NCI-H2171 (cell line): Measurements from ENCODE around the gene HPF1.
"Not testable (repeated sequence)": the region's sequence is repeated elsewhere in the genome, so short reads cannot be mapped to it uniquely, and the experiment has no call there.

ENCODE experiments used
- DNase-seq: peaks from one replicate; lab custom pipeline; 2025; lab: John Stamatoyannopoulos, UW

HPF1 gene

DNA sequence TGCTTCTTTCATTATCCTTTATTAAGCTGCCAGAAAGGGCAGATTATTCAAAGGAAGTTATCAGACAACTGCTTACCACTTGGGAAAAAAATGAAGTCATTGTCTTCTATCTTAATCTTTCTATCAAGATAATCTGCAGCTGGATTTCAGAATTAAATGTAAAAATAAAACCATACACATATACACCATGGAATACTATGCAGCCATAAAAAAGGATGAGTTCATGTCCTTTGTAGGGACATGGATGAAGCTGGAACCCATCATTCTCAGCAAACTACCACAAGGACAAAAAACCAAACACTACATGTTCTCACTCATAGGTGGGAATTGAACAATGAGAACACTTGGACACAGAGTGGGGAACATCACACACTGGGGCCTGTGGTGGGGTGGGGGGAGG lies 19.1 kb downstream of the HPF1 start:
- not testable (repeated sequence) for DNase-seq

DNA sequence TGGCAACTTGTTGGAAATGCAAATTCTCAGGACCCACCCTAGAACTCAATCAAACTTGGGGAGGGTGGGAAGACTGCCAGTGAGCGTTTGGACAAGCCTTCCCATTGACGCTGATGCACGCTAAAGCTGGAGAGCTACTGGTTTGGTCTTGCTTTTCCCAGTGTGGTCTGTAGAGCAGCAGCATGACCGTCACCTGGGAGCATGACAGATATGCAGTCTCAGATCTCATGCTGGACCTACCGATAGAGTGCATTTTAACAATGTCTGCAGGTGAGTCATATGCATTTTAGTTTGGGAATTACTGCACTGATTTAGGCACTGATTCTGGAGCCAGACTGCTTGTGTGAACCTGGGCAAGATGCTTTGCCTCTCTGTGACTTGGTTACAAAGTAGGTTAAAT lies 27.2 kb downstream of the HPF1 start:
- DNase-seq: no peak

DNA sequence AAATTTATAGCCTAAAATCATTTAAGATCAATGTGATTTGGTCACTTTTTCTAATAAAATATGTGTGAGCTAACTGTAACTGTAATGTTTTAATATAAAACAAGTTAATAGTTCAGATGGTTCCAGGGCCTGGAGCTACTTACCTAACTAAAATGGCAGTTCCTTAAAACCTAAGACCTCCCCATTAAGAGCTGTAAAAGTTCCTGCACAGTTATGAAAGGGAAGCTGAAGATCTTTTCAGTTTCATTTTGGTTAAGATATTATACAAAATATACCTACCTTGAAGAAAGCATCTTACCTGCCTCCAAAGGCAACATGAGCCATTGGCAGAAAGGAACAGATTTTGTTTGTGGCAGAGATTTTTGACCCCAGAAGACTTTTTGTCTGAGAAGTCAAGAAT lies 30.1 kb downstream of the HPF1 start:
- DNase-seq: no peak

DNA sequence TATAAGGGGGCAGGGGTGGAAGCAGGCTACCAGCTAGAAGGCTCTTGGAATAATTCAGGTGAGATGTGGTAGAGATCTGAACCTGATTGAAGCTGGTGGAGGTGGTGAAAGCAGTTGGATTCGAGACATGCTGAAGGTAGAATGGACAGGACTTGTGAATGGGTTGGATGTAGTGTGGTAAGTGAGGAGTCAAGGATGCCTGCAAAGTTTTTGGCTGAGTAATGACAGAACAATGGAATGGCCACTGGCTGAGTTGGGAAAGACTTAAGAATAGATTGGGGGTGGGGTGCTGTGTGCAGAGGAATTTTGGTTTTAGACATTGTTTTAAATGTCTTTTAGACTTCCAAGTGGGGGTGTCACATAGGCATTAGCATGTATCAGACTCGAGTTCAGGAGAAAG lies 33.5 kb downstream of the HPF1 start:
- DNase-seq: no peak

DNA sequence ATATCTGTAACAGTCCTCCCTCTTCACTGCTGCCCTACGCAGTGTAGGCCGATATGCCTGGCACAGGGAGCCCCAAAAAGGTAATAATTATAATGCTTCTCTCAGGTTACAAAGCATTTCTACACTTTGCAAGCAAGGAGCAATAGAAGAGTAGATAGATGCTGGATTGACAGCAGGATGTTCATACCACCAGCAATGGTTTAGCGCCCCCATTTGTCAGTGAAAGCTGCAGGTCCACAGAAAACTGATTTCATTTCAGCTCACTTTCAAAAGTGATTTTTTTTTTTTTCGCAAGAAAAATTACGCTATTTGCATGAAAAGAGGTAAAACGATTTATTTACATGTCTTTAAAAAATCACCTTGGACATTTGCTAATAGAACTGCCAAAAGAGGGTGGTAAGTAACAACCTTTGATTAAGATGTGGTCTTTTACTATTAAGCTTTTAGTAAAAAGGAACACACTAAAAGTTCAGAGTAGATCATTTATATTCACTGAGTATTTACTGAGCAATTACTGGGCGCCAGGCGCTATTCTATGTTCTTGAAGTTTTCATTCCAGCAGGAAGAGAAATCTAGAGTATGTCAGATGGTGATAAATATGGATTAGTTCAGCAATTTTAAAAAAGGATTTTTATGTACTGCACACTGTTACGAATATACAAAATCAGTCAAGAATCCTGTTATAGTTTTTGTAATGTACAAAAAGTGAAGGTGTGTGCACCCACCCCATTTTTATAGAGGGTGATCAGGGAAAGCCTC lies 34.4 kb downstream of the HPF1 start:
- DNase-seq: no peak

DNA sequence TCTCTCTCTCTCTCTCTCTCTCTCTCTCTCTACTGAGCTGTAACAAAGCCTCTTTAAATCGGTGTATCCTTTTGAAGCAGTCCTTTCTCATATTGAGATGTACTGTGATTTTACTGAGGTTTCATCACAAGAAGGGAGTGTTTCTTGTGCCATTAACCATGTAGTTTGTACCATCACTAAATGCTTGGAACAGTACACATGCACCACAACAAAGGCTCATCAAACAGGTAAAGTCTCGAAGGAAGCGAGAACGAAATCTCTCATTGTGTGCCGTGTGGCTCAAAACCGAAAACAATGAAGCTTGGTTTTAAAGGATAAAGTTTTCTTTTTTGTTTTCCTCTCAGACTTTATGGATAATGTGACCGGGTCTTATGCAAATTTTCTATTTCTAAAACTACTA lies 37.2 kb downstream of the HPF1 start:
- no peak for DNase-seq

DNA sequence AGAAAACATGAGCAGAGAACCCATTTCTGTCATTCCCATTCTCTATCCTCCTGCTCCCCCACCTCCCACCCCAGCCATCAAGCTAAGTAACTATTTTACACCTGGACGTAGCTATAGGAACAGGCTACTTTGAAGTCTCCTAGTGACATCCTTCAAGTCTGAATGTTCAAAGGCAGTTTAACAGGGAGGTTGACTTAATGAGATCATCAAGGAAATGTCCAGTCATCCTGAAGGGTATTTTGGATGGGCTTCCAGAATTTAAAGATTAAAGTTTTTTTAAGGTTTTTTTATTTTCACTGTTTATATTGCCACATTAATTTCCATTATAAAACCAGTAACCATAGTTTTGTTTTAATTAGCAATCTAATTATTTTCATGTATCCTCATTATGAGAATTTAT lies 41.1 kb downstream of the HPF1 start:
- no peak for DNase-seq

DNA sequence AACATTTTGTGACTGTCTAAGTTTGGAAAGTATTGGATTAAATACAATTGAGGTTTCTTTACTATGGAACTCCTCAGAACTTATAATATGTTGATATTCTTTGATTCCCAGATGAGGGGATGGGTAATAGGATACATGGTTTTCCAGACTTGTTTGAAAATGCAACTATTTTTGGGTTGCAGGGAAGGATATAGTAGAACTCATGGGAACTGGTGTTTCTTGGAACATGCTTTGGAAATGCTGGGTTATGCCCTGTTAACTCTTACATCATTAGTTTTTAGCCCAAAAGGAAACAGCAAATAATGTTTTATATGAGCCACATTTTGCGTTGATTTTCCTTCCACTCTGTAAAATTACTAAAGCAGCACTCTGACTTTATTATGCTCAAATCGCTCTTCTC lies 41.9 kb downstream of the HPF1 start:
- no peak for DNase-seq

DNA sequence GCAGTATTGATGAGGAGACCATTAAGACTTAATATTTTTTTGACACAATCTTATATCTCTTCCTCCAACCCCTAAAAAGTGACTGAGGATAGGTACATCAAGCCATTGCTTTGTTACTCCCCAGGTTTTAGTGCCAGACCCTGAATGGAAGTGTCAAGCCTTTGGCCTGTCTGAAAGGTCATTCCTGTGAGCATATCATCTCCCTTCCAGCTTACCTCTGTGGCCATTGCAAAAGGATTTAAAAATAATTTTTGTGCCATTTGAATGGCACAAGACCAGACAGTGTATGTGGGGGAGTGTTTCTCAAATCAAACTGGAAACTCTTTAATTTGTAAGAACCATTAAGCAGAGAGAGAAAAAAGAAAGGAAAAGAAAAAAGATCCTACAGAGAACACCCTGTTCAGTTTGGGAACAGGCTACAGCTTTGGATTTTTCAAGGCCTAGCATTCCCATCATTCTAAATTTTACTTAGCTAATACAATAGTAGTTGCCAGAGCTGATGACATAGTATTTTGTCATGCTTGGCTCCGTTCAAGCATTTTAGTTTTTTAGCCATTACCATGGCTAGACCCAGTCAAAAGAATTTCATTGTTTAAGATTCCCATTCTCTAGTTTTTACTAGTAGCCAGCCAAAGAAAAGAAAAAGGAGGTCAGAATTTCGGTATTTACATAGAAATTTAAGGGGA lies 49.6 kb downstream of the HPF1 start:
- no peak for DNase-seq

DNA sequence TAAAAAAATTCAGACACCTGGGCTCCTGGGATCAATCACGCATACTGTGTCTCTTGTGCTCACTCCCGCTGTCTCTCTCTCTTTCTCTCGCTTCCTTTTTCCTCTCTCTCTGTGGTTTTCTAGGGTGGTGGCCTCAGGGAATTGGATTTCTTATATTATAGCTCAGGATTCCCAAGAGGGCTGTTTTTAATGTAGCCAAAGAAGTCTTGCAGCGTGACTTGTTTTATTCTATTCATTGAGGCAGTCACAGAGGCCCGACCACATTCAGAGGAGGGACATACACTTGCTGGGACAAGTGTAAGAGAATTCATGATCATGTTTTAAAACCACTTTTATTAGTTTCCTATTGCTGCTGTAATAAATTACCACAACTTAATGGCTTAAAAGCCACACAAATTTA lies 59.4 kb downstream of the HPF1 start:
- no peak for DNase-seq

DNA sequence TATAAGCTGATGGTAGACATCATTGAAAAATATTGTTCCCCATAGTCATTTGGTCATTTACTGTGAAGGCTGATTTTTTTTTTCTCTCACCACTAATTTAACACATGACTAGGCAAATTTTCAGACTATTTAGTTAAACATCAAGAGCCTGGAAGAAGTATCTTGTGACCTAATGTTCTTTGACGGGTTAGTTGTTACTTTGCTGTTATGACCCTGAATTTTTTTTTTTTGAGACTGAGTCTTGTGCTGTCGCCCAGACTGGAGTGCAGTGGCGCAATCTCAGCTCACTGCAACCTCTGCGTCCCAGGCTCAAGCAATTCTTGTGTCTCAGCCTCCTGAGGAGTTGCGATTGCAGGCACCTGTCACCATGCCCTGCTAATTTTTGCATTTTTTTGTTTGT lies 67.0 kb downstream of the HPF1 start:
- DNase-seq: no peak

DNA sequence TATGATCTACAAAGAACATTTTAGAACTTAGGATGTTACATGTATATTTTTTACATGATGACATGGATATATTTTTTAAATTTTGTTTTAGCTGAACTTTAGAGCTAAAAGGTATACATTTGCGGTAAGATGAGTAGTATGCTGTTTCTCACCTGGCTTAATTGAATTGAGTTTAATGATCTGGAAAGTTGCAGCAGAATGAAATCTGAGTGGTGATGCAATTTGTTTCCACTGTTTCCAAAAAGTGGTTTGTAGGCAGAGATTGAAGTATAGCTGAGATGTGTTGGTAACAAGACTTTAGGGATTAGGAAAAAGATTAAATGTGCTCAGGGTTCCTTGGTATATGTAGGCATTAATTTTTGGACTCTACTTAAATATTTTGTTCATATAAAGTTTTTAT lies 68.1 kb downstream of the HPF1 start:
- DNase-seq: no peak

DNA sequence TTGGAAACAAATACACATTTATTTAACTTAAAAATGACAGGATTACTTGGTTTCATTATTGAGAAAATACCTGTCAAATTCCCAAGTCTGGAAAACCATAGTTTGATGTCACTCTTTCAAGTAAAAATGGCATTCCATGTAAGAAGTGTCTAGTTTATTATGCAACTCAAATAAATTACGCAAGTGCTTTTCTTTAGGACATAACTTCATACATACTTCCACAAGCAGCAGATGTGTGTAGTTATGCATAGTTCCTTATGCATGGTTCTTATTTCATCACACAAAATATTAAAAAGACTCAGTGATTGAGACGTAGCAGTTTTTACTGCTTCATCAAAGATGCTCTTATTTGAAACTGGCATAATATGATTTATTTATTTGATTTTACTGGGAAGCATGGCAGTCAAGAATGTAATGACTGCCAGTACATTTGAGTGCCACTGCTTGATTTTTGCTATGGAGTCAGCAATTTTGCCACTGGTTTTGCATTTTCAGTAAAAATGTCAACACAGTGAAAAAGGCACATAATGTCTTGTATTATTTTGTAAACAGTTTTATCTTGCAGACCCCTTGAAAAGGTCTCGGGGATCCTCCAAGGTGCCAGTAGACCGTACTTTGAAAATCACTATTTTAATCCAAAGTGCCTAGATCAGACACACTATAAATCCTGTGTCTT lies 75.2 kb downstream of the HPF1 start:
- no peak for DNase-seq
